ENCODE measurements around the gene DYNLT4. TPM values are rescaled to one million over a fixed set of nuclear protein-coding genes. Genes with fewer than 3 reads are reported as not detected.

The DYNLT4 gene
- total and polyA plus RNA-seq, 2 experiments from 2014 or later: 0.59 TPM; not detected in 1

DNA sequence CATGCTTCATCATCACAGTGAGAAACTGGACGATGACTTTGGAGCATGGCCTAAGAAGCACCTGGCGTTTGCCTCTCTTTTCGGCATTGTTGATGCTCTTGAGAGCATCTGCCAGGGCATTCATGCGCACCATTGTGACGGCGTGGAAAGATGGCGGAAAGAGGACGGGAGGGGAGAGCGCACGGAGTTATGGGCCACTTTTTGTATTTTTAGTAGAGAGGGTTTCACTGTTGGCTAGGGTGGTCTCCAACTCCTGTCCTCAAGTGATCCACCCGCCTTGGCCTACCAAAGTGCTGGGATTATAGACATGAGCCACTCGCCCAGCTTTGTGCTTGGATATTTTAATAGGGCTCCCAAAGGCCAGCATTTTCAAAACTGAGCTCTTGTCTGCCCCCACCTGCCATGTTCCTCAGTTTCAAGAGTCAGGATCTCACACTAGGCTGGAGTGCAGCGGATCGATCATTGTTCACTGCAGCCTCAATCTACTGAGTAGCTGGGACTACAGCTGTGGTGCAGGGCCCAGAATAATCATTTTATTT, 26.5 kb downstream of the DYNLT4 start:
- Histone ChIP-seq H3K9me2 (ENCODE audit: insufficient read depth) (no peaks in the 10 kb centered on the region), H2AFZ (no peak overlapping the region), H3K79me2 (ENCODE audit: insufficient read depth) (peaks cover 40% of the 10 kb centered on the region), H3K4me2 (ENCODE audit: unreplicated experiment) (no peak overlapping the region), H3K36me3 (ENCODE audit: low read depth) (peaks cover 45% of the 10 kb centered on the region), H3K4me3 (no peak overlapping the region), H3K27me3 (replicated peaks; ENCODE audit: insufficient read depth) (no peaks in the 10 kb centered on the region), H3K9me3 (ENCODE audit: low read depth) (no peaks in the 10 kb centered on the region), H3F3A (ENCODE audit: insufficient read depth) (peaks cover 61% of the 10 kb centered on the region), H3K4me1 (ENCODE audit: insufficient read depth) (peaks cover 15% of the 10 kb centered on the region), H3K27ac (no peak overlapping the region), H3K9ac (no peak overlapping the region), H4K20me1 (ENCODE audit: insufficient read depth) (peaks cover 9% of the 10 kb centered on the region; the same call in 1 of the 2 replicates)
- TF ChIP-seq EZH2phosphoT487 (IDR thresholded peaks at IDR 0.05; ENCODE audit: insufficient read depth, low read depth) (no peak), EZH2 (IDR thresholded peaks at IDR 0.05; ENCODE audit: insufficient read depth, poor library complexity, severe bottlenecking) (no peak)
- 90 to 91% methylated on average over 14 of the region's 14 CpGs for WGBS, 2 experiments (ENCODE audit: low coverage in 1 of 2, low lambda C conversion rate in 2 of 2, missing lambda C conversion rate in 2 of 2)
- no peak for DNase-seq
- in situ Hi-C loops (cut with MboI): no loop called here

DNA sequence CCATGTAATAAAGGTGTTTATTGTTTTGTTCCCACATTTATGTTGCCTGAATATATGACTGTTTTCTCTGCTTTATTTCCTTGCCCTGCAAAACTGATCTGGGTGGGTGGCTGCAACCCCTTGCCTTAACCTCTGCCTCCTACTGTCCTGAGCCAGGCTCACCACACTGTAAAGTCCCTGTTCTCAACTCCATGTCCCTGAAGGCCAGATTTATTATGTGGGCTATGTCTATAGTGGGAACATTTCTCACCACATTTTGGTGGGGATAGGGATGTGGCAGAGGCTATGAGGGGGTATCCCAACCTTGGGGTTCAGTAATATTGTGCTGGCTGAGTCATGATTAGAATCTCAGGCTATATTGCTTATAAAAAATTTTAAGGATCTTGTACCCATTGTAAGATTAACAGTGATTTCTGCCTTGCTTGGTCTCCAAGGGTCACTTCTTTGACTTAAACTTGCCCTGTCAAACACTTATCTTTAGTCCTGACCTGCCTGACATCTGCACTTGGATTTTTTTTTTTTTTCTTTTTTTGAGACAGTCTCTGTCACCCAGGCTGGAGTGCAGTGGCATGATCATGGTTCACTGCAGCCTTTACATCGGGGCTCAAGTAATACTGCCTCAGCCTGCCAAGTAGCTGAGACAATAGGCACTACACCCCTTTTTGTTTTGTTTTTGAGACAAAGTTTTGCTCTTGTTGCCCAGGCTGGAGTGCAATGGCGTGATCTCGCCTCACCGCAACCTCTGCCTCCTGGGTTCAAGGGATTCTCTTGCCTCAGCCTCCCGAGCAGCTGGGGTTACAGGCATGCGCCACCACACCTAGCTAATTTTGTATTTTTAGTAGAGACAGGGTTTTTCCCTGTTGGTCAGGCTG, 28.2 kb downstream of the DYNLT4 start:
- peaks cover 20% of the 10 kb centered on the region for H3K4me1 ChIP-seq (ENCODE audit: insufficient read depth)
- H3K27ac ChIP-seq: no peak overlapping the region
- no peak for TF ChIP-seq EZH2 (IDR thresholded peaks at IDR 0.05; ENCODE audit: insufficient read depth, poor library complexity, severe bottlenecking)
- no peak for TF ChIP-seq EZH2phosphoT487 (IDR thresholded peaks at IDR 0.05; ENCODE audit: insufficient read depth, low read depth)
- peaks cover 45% of the 10 kb centered on the region for H3K36me3 ChIP-seq (ENCODE audit: low read depth)
- no peak overlapping the region for H2AFZ ChIP-seq
- no peak overlapping the region for H3K4me2 ChIP-seq (ENCODE audit: unreplicated experiment)
- no peak for DNase-seq
- WGBS, 2 experiments (ENCODE audit: low coverage in 1 of 2, low lambda C conversion rate in 2 of 2, missing lambda C conversion rate in 2 of 2): 88 to 92% methylated on average over 6 of the region's 6 CpGs
- H3K9me2 ChIP-seq (ENCODE audit: insufficient read depth): no peaks in the 10 kb centered on the region
- no peak overlapping the region for H3K4me3 ChIP-seq
- H3K9ac ChIP-seq: peak overlapping the region; percentile 29; the same call in 1 of the 2 replicates
- in situ Hi-C loops (cut with MboI): no loop called here
- peaks cover 65% of the 10 kb centered on the region for H3F3A ChIP-seq (ENCODE audit: insufficient read depth)
- peaks cover 9% of the 10 kb centered on the region; the same call in 1 of the 2 replicates for H4K20me1 ChIP-seq (ENCODE audit: insufficient read depth)
- H3K27me3 ChIP-seq (replicated peaks; ENCODE audit: insufficient read depth): no peaks in the 10 kb centered on the region
- H3K9me3 ChIP-seq (ENCODE audit: low read depth): no peaks in the 10 kb centered on the region
- H3K79me2 ChIP-seq (ENCODE audit: insufficient read depth): peaks cover 55% of the 10 kb centered on the region

DNA sequence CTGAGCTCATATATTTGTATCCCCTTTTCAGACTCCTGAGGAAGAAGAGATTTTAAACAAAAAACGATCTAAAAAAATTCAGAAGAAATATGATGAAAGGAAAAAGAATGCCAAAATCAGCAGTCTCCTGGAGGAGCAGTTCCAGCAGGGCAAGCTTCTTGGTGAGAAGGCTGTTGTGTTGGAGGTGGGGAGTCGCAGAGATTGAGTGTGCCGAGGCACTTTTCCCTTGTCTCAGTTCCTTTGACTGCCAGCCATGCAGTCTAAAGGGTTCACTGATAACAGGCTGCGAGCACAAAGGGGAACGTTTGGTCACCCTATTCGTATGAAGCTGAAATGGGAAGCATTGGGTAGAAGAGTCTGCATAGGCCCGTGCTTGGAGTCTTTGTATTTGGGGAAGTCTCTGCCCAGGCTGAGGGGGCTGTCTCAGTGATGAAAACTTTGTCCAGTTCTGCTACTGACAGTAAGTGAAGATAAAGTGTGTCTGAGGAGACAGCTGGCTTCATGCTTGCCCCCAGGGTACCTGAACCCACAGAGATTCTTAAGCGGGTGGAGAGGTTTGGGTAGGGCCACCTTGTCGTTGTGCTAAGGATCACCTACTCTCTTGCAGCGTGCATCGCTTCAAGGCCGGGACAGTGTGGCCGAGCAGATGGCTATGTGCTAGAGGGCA, 29.0 kb downstream of the DYNLT4 start:
- no peak for TF ChIP-seq EZH2 (IDR thresholded peaks at IDR 0.05; ENCODE audit: insufficient read depth, poor library complexity, severe bottlenecking)
- TF ChIP-seq EZH2phosphoT487 (IDR thresholded peaks at IDR 0.05; ENCODE audit: insufficient read depth, low read depth): no peak
- Histone ChIP-seq H4K20me1 (ENCODE audit: insufficient read depth) (peaks cover 9% of the 10 kb centered on the region; the same call in 1 of the 2 replicates), H3K4me2 (ENCODE audit: unreplicated experiment) (peak overlapping the region; percentile 23), H3K79me2 (ENCODE audit: insufficient read depth) (peaks cover 55% of the 10 kb centered on the region), H3K27ac (no peak overlapping the region), H3K36me3 (ENCODE audit: low read depth) (peaks cover 45% of the 10 kb centered on the region), H3K4me3 (peak overlapping the region; percentile 80; the same call in 1 of the 2 replicates), H3F3A (ENCODE audit: insufficient read depth) (peaks cover 67% of the 10 kb centered on the region), H3K4me1 (ENCODE audit: insufficient read depth) (peaks cover 20% of the 10 kb centered on the region), H3K27me3 (replicated peaks; ENCODE audit: insufficient read depth) (no peaks in the 10 kb centered on the region), H3K9me2 (ENCODE audit: insufficient read depth) (no peaks in the 10 kb centered on the region), H3K9ac (0 out of 2 replicates have a peak overlapping the region, but pooled peaks have one; percentile 95), H3K9me3 (ENCODE audit: low read depth) (no peaks in the 10 kb centered on the region), H2AFZ (no peak overlapping the region)
- DNase-seq: no peak
- WGBS, 2 experiments (ENCODE audit: low coverage in 1 of 2, low lambda C conversion rate in 2 of 2, missing lambda C conversion rate in 2 of 2): 79 to 80% methylated on average over 13 of the region's 13 CpGs
- in situ Hi-C loops (cut with MboI): no loop called here

- Histone ChIP-seq H3K36me3 (ENCODE audit: low read depth) (peaks cover 45% of the 10 kb centered on the region), H3K4me3 (peak overlapping the region; percentile 80), H3K9me2 (ENCODE audit: insufficient read depth) (no peaks in the 10 kb centered on the region), H4K20me1 (ENCODE audit: insufficient read depth) (peaks cover 9% of the 10 kb centered on the region; the same call in 1 of the 2 replicates), H3K27ac (no peak overlapping the region), H3K4me2 (ENCODE audit: unreplicated experiment) (peak overlapping the region; percentile 23), H3K4me1 (ENCODE audit: insufficient read depth) (peaks cover 20% of the 10 kb centered on the region), H3K9me3 (ENCODE audit: low read depth) (no peaks in the 10 kb centered on the region), H3K79me2 (ENCODE audit: insufficient read depth) (peaks cover 55% of the 10 kb centered on the region), H3K27me3 (replicated peaks; ENCODE audit: insufficient read depth) (no peaks in the 10 kb centered on the region), H3F3A (ENCODE audit: insufficient read depth) (peaks cover 61% of the 10 kb centered on the region), H3K9ac (peak overlapping the region; percentile 95), H2AFZ (no peak overlapping the region)
- TF ChIP-seq EZH2 (IDR thresholded peaks at IDR 0.05; ENCODE audit: insufficient read depth, poor library complexity, severe bottlenecking): no peak
- no peak for TF ChIP-seq EZH2phosphoT487 (IDR thresholded peaks at IDR 0.05; ENCODE audit: insufficient read depth, low read depth)
- in situ Hi-C loops (cut with MboI): no loop called here
- DNase-seq: no peak
- 82 to 85% methylated on average over 14 of the region's 14 CpGs for WGBS, 2 experiments (ENCODE audit: low coverage in 1 of 2, low lambda C conversion rate in 2 of 2, missing lambda C conversion rate in 2 of 2)
Observed at GRCh38 chr1:44777547-44777946, 29.6 kb downstream of the DYNLT4 start.

Measured in GM23248 (cell line).